Measurements from ENCODE around the gene LCN6. TPM values are rescaled to one million over a fixed set of nuclear protein-coding genes. Genes with fewer than 3 reads are reported as not detected.
"Not testable (repeated sequence)": the region's sequence is repeated elsewhere in the genome, so short reads cannot be mapped to it uniquely, and the experiment has no call there.

The LCN6 gene
- total and polyA plus RNA-seq, 7 donors = 0.44 to 15.0 (median 10.7) TPM

- Histone ChIP-seq H3K9me3 (no peaks in the 10 kb centered on the region), H3K27ac (peak within 1 kb of the TSS; percentile 92), H3K4me3 (peak within 1 kb of the TSS; percentile 82), H3K4me1 (peaks cover 21% of the 10 kb centered on the region), H3K27me3 (ENCODE audit: insufficient read depth in 3 of 3, low read length in 2 of 3) (no peaks in the 10 kb centered on the region), H3K36me3 (ENCODE audit: insufficient read depth in 1 of 2, low read depth in 1 of 2) (peaks cover 0 to 11% of the 10 kb centered on the region in 2 donors)
- 0 to 1% (median 1%) methylated on average over 37 to 70 of the region's 70 CpGs for WGBS, 3 donors
- intact Hi-C loops (cut with DNase I) = loop anchor here in 1 of 2 donors (1.0 to 5.0 kb wide), 2 partner anchors 16 to 161 kb away; partner anchors contain the start of genes LCN12 and RABL6
- peak; percentile 91 to 94 (median 94) for ATAC-seq
- DNase-seq = peak; percentile 100
- TF ChIP-seq CTCF (IDR thresholded peaks at IDR 0.05) = no peak
These were observed 42.6 kb upstream of the LCN6 start, which contains the start of gene TMEM141 for GRCh38 chr9:136790640-136791515. Gene TMEM141, plus strand, starts transcription at chr9:136791344. Its CDS starts 27 bp downstream, at chr9:136791371.

- H3K27ac ChIP-seq = peak overlapping the region; percentile 92
These were observed 41.2 kb upstream of the LCN6 start for GRCh38 chr9:136789523-136789937.

GRCh38 chr9:136788644-136789522, 40.6 kb upstream of the LCN6 start:
- H3K9me3 ChIP-seq; H3K27ac ChIP-seq; H3K27me3 ChIP-seq (ENCODE audit: insufficient read depth in 3 of 3, low read length in 2 of 3); H3K4me3 ChIP-seq; H3K36me3 ChIP-seq (ENCODE audit: insufficient read depth in 1 of 2, low read depth in 1 of 2); ATAC-seq; DNase-seq: not testable (repeated sequence)
- intact Hi-C loops (cut with DNase I) = loop anchor here (2.0 to 10.0 kb wide), 2 partner anchors 246 to 276 kb away; no protein-coding TSS in a partner anchor
- 83 to 88% (median 87%) methylated on average over 27 of the region's 27 CpGs for WGBS, 3 donors
- H3K4me1 ChIP-seq = peaks cover 21% of the 10 kb centered on the region

More at GRCh38 chr9:136789523-136789937, 41.2 kb upstream of the LCN6 start:
- Histone ChIP-seq H3K27me3 (ENCODE audit: insufficient read depth in 3 of 3, low read length in 2 of 3) (no peaks in the 10 kb centered on the region), H3K36me3 (ENCODE audit: insufficient read depth in 1 of 2, low read depth in 1 of 2) (peaks cover 0 to 10% of the 10 kb centered on the region in 2 donors), H3K9me3 (no peaks in the 10 kb centered on the region), H3K4me3 (no peak overlapping the region), H3K4me1 (peaks cover 21% of the 10 kb centered on the region)
- ATAC-seq (no peak), DNase-seq (no peak)
- intact Hi-C loops (cut with DNase I) = loop anchor here (2.0 to 10.0 kb wide), 2 partner anchors 245 to 275 kb away; no protein-coding TSS in a partner anchor
- 80 to 92% (median 91%) methylated on average over 3 of the region's 3 CpGs for WGBS, 3 donors
- TF ChIP-seq CTCF (IDR thresholded peaks at IDR 0.05) = no peak

GRCh38 chr9:136787690-136788400, 39.5 kb upstream of the LCN6 start:
- DNase-seq = peak; percentile 55 to 77
- Histone ChIP-seq H3K27ac (no peak overlapping the region), H3K27me3 (ENCODE audit: insufficient read depth in 3 of 3, low read length in 2 of 3) (no peaks in the 10 kb centered on the region), H3K4me3 (no peak overlapping the region), H3K36me3 (ENCODE audit: insufficient read depth in 1 of 2, low read depth in 1 of 2) (peaks cover 0 to 4% of the 10 kb centered on the region in 2 donors), H3K4me1 (peaks cover 21% of the 10 kb centered on the region), H3K9me3 (no peaks in the 10 kb centered on the region)
- WGBS, 3 donors = 20 to 23% (median 21%) methylated on average over 21 of the region's 21 CpGs
- no peak for ATAC-seq
- intact Hi-C loops (cut with DNase I) = loop anchor here (1.0 to 10.0 kb wide), 3 partner anchors 247 to 277 kb away; no protein-coding TSS in a partner anchor
- peak; percentile 90 for TF ChIP-seq CTCF (IDR thresholded peaks at IDR 0.05)

- not testable (repeated sequence) for ATAC-seq; H3K9me3 ChIP-seq; H3K27me3 ChIP-seq (ENCODE audit: insufficient read depth in 3 of 3, low read length in 2 of 3); DNase-seq; H3K36me3 ChIP-seq (ENCODE audit: insufficient read depth in 1 of 2, low read depth in 1 of 2); H3K27ac ChIP-seq; H3K4me3 ChIP-seq
- peaks cover 13% of the 10 kb centered on the region for H3K4me1 ChIP-seq
- intact Hi-C loops (cut with DNase I) = loop anchor here (1.0 to 10.0 kb wide), 2 partner anchors 248 to 278 kb away; no protein-coding TSS in a partner anchor
- 28 to 31% (median 31%) methylated on average over 4 of the region's 4 CpGs for WGBS, 3 donors
These were observed 38.7 kb upstream of the LCN6 start for GRCh38 chr9:136786983-136787382.

All from psoas muscle (tissue), 8 donors.